GM21360 (cell line): ENCODE measurements around the gene TMEM135.

Experiments used
- ATAC-seq: cut with Tn5 transposase; IDR thresholded peaks from one replicate; pipeline ENCODE4 v1.9.1; 2021; ENCODE audit warnings: mild to moderate bottlenecking, moderate library complexity; ENCODE audit not compliant: unreplicated experiment

Gene TMEM135

GRCh38 chr11:87339416-87339815 is 301.7 kb downstream of the TMEM135 start:
- ATAC-seq = no peak

- ATAC-seq = no peak
Observed at GRCh38 chr11:87347441-87347840, 309.7 kb downstream of the TMEM135 start.

GRCh38 chr11:87347854-87348253 is 310.1 kb downstream of the TMEM135 start:
- ATAC-seq = no peak

- ATAC-seq = no peak
Observed at GRCh38 chr11:87351676-87352075, 313.9 kb downstream of the TMEM135 start.

GRCh38 chr11:87352759-87353707 is 315.3 kb downstream of the TMEM135 start:
- peak; percentile 93 for ATAC-seq

GRCh38 chr11:87353771-87354345 is 316.1 kb downstream of the TMEM135 start:
- ATAC-seq = no peak

GRCh38 chr11:87355596-87355995 is 317.9 kb downstream of the TMEM135 start:
- ATAC-seq = no peak

- ATAC-seq = no peak
Observed at GRCh38 chr11:87356428-87356827, 318.7 kb downstream of the TMEM135 start.

- no peak for ATAC-seq
Observed at GRCh38 chr11:87358461-87358860, 320.7 kb downstream of the TMEM135 start.

GRCh38 chr11:87359401-87359800 is 321.7 kb downstream of the TMEM135 start:
- no peak for ATAC-seq

- ATAC-seq = no peak
Observed at GRCh38 chr11:87361891-87362290, 324.2 kb downstream of the TMEM135 start.

- no peak for ATAC-seq
Observed at GRCh38 chr11:87366346-87366745, 328.6 kb downstream of the TMEM135 start.

- ATAC-seq = no peak
Observed at GRCh38 chr11:87366763-87367405, 329.1 kb downstream of the TMEM135 start.

- no peak for ATAC-seq
Observed at GRCh38 chr11:87368151-87368550, 330.4 kb downstream of the TMEM135 start.

- no peak for ATAC-seq
Observed at GRCh38 chr11:87368858-87369480, 331.2 kb downstream of the TMEM135 start.

GRCh38 chr11:87369888-87370287 is 332.2 kb downstream of the TMEM135 start:
- ATAC-seq = no peak

- no peak for ATAC-seq
Observed at GRCh38 chr11:87372065-87372464, 334.3 kb downstream of the TMEM135 start.
